Skeletal muscle cell (primary cell): Measurements from ENCODE around the gene CTNNA2.

Experiments
- DNase-seq: peaks from one replicate; pipeline ENCODE4 v3.0.0-alpha.2; 2010; ENCODE audit warnings: low read depth
- H3K4me3 ChIP-seq: 2 replicates; pipeline ENCODE4 v1.5.1; 2011; ENCODE audit warnings: low read depth, mild to moderate bottlenecking, control low read depth, low read length, moderate library complexity

Gene CTNNA2

DNA sequence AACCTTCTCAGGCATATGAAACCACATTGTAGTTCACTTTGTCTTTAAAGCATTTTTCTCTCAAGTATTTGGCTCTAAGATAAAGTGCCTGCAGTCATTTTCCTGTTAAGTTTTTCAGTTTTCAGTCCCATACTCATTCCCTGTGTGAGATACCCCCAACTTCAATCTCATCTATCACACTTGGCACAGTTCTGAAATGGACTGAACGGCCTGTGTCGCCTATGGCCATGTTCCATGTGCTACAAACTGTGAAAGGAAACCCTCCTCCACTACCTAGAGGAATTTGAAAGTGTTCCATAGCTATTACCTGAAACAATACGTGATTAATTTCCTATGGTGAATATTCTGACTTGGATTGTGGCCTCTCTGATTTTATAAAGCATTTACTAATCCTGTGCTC is 319.1 kb downstream of the CTNNA2 start:
- DNase-seq, result no peak
- no peak overlapping the region for H3K4me3 ChIP-seq

GRCh38 chr2:79832511-79833234 is 319.8 kb downstream of the CTNNA2 start:
- DNase-seq, result no peak
- no peak overlapping the region for H3K4me3 ChIP-seq

DNA sequence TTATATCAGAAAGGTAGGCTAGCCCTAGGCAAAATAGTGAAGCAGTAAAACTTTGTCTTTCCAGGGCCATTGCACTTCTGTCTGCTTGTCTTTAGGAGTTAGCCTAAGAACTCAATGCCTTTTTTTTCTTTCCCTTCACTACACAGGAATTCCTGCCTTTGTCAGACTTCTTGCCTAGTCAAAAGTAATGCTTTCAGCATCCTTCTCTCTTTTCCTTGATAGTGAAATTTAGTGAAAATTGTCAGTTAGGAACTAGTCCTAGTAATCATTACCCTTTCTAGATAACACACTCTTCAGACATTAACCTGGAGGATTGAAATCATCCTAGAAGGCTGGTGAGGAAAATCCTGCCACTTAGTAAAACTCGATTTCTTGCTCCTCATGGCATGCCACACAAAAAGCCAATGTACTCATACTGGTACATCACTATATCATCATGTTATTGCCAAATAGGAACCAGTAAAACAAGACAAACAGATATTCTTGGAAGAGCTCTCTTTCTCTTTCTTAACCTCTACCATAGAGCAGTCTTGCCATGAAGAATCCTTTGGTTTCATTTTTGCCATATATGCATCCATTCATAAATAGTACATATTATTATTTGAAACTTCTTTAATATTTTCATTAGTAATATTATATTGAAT is 320.5 kb downstream of the CTNNA2 start:
- H3K4me3 ChIP-seq, result no peak overlapping the region
- DNase-seq, result no peak

GRCh38 chr2:79835911-79836310 is 323.1 kb downstream of the CTNNA2 start:
- no peak for DNase-seq
- H3K4me3 ChIP-seq, result no peak overlapping the region

GRCh38 chr2:79844011-79844410 is 331.2 kb downstream of the CTNNA2 start:
- no peak overlapping the region for H3K4me3 ChIP-seq
- DNase-seq, result no peak

GRCh38 chr2:79846878-79847277 is 334.0 kb downstream of the CTNNA2 start:
- DNase-seq, result no peak
- H3K4me3 ChIP-seq, result no peak overlapping the region

DNA sequence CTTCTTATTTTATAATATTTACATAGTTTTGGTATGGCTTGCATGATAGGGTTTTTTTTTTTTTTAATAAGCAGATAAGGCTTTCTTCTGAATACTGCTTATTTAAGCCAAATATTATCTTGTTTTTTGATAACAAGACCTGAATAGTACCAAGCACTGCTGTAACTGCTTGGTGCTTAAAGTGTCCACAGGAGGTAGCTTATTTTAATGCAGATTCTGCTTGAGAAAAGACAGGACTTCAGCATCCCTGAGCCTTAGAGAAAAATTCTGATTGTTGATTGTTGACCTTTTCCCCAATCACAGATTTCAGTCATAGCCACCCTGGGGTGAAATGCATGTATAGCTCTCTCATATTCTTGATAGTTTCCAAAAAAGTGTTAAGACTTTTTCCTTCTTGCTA is 336.4 kb downstream of the CTNNA2 start:
- H3K4me3 ChIP-seq, result no peak overlapping the region
- DNase-seq, result no peak

DNA sequence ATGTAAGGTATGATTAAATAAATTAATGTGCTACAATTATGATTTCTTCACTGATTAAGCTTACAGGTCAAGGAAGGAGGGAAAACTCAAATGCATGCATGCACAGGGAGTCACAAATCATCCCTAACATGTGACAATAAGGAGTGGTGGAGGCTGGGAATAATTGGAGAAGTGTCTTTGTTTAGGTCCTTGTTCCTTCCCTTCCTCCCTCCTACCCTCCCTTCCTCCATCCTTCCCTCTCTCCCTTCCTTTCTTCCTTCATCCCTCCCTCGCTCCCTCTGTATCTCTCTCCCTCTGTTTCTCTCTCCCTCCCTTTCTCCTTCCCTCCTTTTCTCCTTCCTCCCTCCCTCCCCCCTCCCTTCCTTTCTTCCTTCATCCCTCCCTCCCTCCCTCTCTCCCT is 337.1 kb downstream of the CTNNA2 start:
- H3K4me3 ChIP-seq, result no peak overlapping the region
- DNase-seq, result no peak

GRCh38 chr2:79850912-79851311 is 338.1 kb downstream of the CTNNA2 start:
- DNase-seq, result no peak
- no peak overlapping the region for H3K4me3 ChIP-seq

DNA sequence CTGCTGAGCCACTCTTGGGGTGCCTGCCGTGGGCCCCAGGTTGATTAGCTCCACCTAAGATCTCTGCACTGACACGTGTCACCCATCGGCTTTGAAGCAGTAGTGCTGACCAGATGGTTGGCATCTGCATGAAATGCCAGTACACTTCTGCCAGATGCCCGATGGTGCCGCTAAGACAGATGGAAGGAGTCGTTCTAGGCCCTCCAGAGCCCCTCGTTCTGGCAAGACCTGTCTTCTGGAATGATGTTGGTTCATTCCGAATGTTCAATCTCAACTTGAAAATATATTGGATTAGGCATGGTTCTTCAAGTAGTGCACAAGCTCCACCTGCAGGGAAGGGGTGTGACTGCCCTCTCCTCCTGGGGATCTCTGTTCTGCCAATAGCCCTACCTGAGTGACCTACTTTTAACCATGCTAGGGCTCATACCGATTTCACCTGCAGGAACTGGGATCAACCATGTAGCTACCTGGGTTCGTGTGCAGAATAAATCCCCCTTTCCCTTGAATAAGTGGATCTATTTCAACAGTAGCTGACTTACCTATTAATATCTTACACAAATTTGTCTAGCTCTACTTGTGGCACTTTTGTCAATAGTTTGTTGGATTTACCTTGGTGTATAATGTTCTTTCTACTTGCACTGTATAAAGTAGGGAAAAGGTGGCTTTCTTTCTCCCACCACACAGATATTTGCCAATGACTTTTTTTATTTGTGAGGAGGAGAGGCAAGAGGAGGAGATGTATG is 342.6 kb downstream of the CTNNA2 start:
- no peak for DNase-seq
- H3K4me3 ChIP-seq, result no peak overlapping the region

DNA sequence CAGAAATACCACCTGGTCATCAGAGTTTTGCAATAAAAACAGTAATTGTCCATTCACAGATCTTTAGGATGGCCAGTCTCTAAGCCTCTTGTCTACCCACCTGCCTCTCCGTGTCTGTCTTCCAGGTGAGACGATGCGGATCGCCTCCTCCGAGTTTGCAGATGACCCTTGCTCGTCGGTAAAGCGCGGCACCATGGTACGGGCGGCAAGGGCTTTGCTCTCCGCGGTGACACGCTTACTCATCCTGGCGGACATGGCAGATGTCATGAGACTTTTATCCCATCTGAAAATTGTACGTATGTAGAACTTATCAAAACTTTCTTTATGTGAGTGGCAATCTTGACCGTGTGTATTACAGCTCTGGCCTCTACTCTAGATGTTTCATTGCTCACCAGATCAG is 345.0 kb downstream of the CTNNA2 start:
- H3K4me3 ChIP-seq, result no peak overlapping the region
- no peak for DNase-seq

GRCh38 chr2:79860228-79861058 is 347.6 kb downstream of the CTNNA2 start:
- no peak for DNase-seq
- no peak overlapping the region for H3K4me3 ChIP-seq

GRCh38 chr2:79861059-79861374 is 348.2 kb downstream of the CTNNA2 start:
- no peak overlapping the region for H3K4me3 ChIP-seq
- no peak for DNase-seq

GRCh38 chr2:79862756-79863155 is 349.9 kb downstream of the CTNNA2 start:
- no peak overlapping the region for H3K4me3 ChIP-seq
- no peak for DNase-seq

GRCh38 chr2:79872656-79873055 is 359.8 kb downstream of the CTNNA2 start:
- no peak for DNase-seq
- no peak overlapping the region for H3K4me3 ChIP-seq

GRCh38 chr2:79874015-79874414 is 361.2 kb downstream of the CTNNA2 start:
- H3K4me3 ChIP-seq, result no peak overlapping the region
- DNase-seq, result no peak

DNA sequence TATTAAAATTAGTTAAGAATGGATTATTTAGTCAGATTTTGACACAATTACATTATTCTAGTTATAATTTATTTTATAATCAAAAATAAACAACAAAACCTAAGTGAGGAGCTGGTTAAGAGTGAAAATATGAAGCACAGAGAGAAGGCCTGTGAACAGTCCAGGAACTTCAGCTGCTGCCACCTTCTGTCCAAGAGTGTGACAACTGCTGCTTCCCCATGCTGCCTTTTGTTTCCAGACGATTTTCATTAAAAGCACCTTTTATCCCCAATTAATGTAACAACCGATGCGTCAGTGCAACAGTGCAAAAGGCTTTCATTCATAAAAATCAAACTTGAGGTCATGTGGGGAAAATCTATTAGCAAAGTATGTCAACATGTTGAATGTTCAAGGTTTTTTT is 363.6 kb downstream of the CTNNA2 start:
- no peak for DNase-seq
- no peak overlapping the region for H3K4me3 ChIP-seq

DNA sequence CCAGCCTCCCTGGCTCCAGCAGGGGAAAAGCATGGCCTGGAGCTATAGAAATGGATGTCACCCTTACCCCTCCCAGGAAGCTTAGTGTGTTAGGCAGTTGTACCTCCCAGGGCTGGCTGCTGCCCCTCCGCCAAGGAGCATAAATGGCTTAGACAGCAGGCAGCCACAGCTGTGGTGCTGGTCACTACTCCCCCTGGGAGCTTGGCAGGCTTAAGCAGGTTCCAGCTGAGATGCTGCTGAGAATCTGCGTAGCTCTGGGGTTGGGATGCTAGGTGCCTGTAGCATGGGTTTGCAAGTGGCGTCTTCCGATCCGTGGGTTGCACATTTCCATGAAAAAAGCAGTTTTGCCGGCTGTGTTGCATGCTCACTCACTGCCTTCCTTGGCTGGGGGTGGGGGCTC is 369.7 kb downstream of the CTNNA2 start:
- no peak overlapping the region for H3K4me3 ChIP-seq
- no peak for DNase-seq

DNA sequence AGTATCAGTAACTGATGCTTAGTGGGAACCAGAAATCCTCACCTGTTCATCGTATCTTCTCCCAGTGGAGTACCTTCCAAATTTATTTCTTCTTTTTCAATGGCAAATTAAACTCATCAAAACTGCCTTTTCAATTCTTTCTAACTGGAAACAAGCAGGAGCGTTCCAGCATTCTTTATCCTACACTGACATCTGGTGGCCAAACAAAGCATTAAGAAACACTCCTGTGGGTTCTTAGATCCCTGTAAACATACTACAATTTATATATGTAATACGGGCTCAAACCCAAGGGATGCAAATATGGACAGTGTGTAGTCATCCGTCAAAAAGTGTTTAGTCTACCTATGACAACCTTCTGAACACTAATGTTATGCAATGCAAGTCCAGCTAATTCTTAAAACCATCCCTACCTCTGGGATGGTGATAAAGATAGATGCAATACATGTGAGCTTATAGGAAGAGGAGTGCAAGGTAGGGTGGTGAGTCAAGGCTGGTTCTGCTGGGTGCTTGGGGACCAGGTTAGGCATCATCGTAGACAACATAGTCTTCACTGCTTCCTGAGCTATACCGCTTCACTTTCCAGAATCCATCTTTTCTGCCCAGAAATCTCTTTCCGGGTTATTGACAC is 375.0 kb downstream of the CTNNA2 start:
- no peak overlapping the region for H3K4me3 ChIP-seq
- peak; percentile 12 for DNase-seq

DNA sequence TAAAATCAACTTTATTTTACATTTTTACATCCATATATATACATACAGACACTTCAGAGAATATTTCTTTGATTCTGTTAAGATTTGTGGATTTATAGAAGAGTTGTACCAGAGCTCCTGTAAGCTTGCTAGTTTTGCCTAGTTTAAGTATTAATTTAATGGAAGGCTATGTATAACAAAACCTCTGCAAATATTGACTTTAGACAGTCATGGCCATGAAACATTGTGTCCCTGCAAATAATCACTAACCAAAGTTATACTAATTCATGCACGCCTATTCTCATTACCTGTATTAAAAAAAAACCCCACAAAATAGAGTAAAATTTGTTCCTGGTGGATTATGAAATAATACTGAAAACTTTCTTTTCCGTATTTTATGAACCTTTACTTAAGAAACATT is 379.3 kb downstream of the CTNNA2 start:
- DNase-seq, result no peak
- H3K4me3 ChIP-seq, result no peak overlapping the region
